Transverse colon (tissue), 3 donors: ENCODE results near the gene TUT4.

Source experiments
- EP300 ChIP-seq: sonication (generic); formaldehyde crosslinking; IDR thresholded peaks from one replicate; pipeline ENCODE4 v1.6.1; 2017; ENCODE audit warnings: antibody characterized with exemption, low read depth
- POLR2A ChIP-seq: fragments of 450-650 bp; IDR thresholded peaks from one replicate; pipeline ENCODE4 v1.6.1; 2016; ENCODE audit warnings: antibody characterized with exemption, mild to moderate bottlenecking, moderate library complexity
- POLR2AphosphoS5 ChIP-seq, 3 donors: sonication (generic); formaldehyde crosslinking; IDR thresholded peaks; one replicate each; pipeline ENCODE4 v1.6.1; 2016; ENCODE audit warnings: antibody characterized with exemption in 3 of 3

DNA sequence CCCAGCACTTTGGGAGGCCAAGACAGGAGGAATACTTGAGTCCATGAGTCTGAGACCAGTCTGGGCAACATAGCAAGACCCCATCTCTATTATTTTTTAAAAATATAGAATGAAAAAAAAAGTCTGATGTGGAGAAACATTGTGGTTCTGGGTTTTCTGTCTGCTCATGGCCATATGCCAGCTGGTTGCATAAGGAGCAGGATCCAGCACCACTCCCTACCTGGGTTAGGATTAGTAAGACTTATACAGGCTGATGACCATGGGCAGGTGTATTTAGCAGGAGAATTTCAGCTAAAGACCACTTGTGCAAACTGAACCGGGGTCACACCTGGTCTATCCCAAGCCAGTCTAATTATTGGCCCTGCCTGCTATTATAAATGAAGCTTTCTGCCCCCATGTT, 32.6 kb upstream of the TUT4 start:
- TF ChIP-seq POLR2AphosphoS5 (IDR thresholded peaks at IDR 0.05) = no peak
- no peak for TF ChIP-seq POLR2A
- TF ChIP-seq EP300 = no peak
